ENCODE results near the gene UROS.

UROS gene

DNA sequence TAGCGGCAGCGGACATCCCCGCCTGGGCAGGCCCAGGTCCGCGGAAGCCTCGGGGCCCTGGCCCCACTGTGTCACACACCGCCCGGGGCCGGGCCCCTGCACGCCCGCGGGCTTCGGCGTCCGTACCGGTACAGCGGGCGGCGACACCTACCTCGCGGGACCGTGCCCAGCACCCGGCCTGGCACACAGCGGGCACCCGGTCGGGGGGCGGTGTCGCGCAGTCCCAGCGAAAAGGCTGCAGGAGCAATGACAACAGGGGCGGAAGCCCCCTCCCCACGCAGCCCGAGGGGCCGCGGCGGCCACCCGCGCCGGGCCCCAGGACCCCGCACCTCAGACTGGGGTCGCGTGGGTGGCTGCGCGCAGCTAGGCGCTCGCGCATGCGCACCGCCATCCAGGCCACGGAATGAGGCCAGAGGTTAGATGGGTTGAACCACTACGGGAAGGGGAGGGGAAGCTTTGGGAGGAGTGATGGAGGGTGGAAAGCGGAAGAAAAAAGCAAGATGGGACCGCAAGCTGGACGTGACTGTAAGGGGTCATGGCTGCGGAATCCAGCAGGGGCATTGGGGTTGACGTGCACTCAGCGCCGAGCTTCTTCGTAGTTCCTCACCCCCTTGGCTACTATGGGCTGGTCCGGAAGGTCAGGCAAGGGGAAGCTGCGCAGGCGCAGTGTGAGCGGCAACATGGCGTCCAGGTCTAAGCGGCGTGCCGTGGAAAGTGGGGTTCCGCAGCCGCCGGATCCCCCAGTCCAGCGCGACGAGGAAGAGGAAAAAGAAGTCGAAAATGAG, at the start of gene UROS, which contains the start of gene BCCIP:
Gene UROS, minus strand, starts transcription at position 381 of the 785 bp plus-strand sequence. CDS start 6,759 bp downstream, outside the sequence.
Gene BCCIP, plus strand, starts transcription at position 669 of the 785 bp plus-strand sequence. Its CDS starts 12 bp downstream, at position 681.
- ATAC-seq (ENCODE audit: insufficient read depth, low read depth) = peak; percentile 88
- peaks cover 65% of the 10 kb centered on the region for H3K79me2 ChIP-seq (ENCODE audit: insufficient read depth, low read length)
- H3K27ac ChIP-seq (ENCODE audit: low read length) = peak within 1 kb of the TSS; percentile 100
- peak within 1 kb of the TSS; percentile 73 for H3K9ac ChIP-seq (ENCODE audit: low read depth, low read length)
- TF ChIP-seq, protein P1, sequence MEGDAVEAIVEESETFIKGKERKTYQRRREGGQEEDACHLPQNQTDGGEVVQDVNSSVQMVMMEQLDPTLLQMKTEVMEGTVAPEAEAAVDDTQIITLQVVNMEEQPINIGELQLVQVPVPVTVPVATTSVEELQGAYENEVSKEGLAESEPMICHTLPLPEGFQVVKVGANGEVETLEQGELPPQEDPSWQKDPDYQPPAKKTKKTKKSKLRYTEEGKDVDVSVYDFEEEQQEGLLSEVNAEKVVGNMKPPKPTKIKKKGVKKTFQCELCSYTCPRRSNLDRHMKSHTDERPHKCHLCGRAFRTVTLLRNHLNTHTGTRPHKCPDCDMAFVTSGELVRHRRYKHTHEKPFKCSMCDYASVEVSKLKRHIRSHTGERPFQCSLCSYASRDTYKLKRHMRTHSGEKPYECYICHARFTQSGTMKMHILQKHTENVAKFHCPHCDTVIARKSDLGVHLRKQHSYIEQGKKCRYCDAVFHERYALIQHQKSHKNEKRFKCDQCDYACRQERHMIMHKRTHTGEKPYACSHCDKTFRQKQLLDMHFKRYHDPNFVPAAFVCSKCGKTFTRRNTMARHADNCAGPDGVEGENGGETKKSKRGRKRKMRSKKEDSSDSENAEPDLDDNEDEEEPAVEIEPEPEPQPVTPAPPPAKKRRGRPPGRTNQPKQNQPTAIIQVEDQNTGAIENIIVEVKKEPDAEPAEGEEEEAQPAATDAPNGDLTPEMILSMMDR (IDR thresholded peaks at IDR 0.05; ENCODE audit: borderline replicate concordance, extremely low read depth, low read length, poor library complexity, severe bottlenecking) = no peak
- no peak for TF ChIP-seq EZH2 (IDR thresholded peaks at IDR 0.05; ENCODE audit: borderline replicate concordance, low read depth, low read length, severe bottlenecking)
- H2AFZ ChIP-seq (ENCODE audit: low read depth, low read length) = peak within 1 kb of the TSS; percentile 99
- H3K9me3 ChIP-seq (ENCODE audit: insufficient read depth, low read length, severe bottlenecking) = no peaks in the 10 kb centered on the region
- peak within 1 kb of the TSS; percentile 88 for H3K4me2 ChIP-seq (ENCODE audit: insufficient read depth, low read length)
- H3K4me3 ChIP-seq (ENCODE audit: low read depth in 1 of 2, low read length in 2 of 2) = peak within 1 kb of the TSS; percentile 92 to 95
- peaks cover 32% of the 10 kb centered on the region for H3K36me3 ChIP-seq (ENCODE audit: insufficient read depth, low read length)
- peaks cover 46% of the 10 kb centered on the region for H3K4me1 ChIP-seq (ENCODE audit: insufficient read depth, low read length)
- DNase-seq = peak; percentile 87
- H3K27me3 ChIP-seq (ENCODE audit: insufficient read depth, low read length, poor library complexity) = no peaks in the 10 kb centered on the region
- peaks cover 19% of the 10 kb centered on the region; the same call in 1 of the 2 replicates for H4K20me1 ChIP-seq (ENCODE audit: insufficient read depth, low read length)

GRCh38 chr10:125871338-125871737, 48.3 kb upstream of the UROS start:
- Histone ChIP-seq H3K79me2 (ENCODE audit: insufficient read depth, low read length) (no peaks in the 10 kb centered on the region), H2AFZ (ENCODE audit: low read depth, low read length) (no peak overlapping the region), H3K9me3 (ENCODE audit: insufficient read depth, low read length, severe bottlenecking) (peaks cover 7% of the 10 kb centered on the region), H3K27me3 (ENCODE audit: insufficient read depth, low read length, poor library complexity) (no peaks in the 10 kb centered on the region), H3K4me2 (ENCODE audit: insufficient read depth, low read length) (no peak overlapping the region), H3K27ac (ENCODE audit: low read length) (no peak overlapping the region), H3K9ac (ENCODE audit: low read depth, low read length) (no peak overlapping the region), H4K20me1 (ENCODE audit: insufficient read depth, low read length) (no peaks in the 10 kb centered on the region), H3K4me1 (ENCODE audit: insufficient read depth, low read length) (no peaks in the 10 kb centered on the region), H3K36me3 (ENCODE audit: insufficient read depth, low read length) (no peaks in the 10 kb centered on the region), H3K4me3 (ENCODE audit: low read depth in 1 of 2, low read length in 2 of 2) (no peak overlapping the region)
- DNase-seq (no peak), ATAC-seq (ENCODE audit: insufficient read depth, low read depth) (no peak)
- TF ChIP-seq, protein P1 (IDR thresholded peaks at IDR 0.05; ENCODE audit: borderline replicate concordance, extremely low read depth, low read length, poor library complexity, severe bottlenecking) = no peak
- TF ChIP-seq EZH2 (IDR thresholded peaks at IDR 0.05; ENCODE audit: borderline replicate concordance, low read depth, low read length, severe bottlenecking) = no peak

- no peak overlapping the region for H3K27ac ChIP-seq (ENCODE audit: low read length)
- H3K79me2 ChIP-seq (ENCODE audit: insufficient read depth, low read length) = no peaks in the 10 kb centered on the region
- H3K9me3 ChIP-seq (ENCODE audit: insufficient read depth, low read length, severe bottlenecking) = no peaks in the 10 kb centered on the region
- no peaks in the 10 kb centered on the region for H3K27me3 ChIP-seq (ENCODE audit: insufficient read depth, low read length, poor library complexity)
- H2AFZ ChIP-seq (ENCODE audit: low read depth, low read length) = no peak overlapping the region
- H3K4me1 ChIP-seq (ENCODE audit: insufficient read depth, low read length) = no peaks in the 10 kb centered on the region
- no peak overlapping the region for H3K9ac ChIP-seq (ENCODE audit: low read depth, low read length)
- no peak overlapping the region for H3K4me3 ChIP-seq (ENCODE audit: low read depth in 1 of 2, low read length in 2 of 2)
- DNase-seq (peak; percentile 15), ATAC-seq (ENCODE audit: insufficient read depth, low read depth) (peak; percentile 45; the same call in 1 of the 3 replicates)
- TF ChIP-seq, protein P1 (IDR thresholded peaks at IDR 0.05; ENCODE audit: borderline replicate concordance, extremely low read depth, low read length, poor library complexity, severe bottlenecking) = peak; percentile 83
- TF ChIP-seq EZH2 (IDR thresholded peaks at IDR 0.05; ENCODE audit: borderline replicate concordance, low read depth, low read length, severe bottlenecking) = no peak
- no peaks in the 10 kb centered on the region for H3K36me3 ChIP-seq (ENCODE audit: insufficient read depth, low read length)
- H3K4me2 ChIP-seq (ENCODE audit: insufficient read depth, low read length) = no peak overlapping the region
- no peaks in the 10 kb centered on the region for H4K20me1 ChIP-seq (ENCODE audit: insufficient read depth, low read length)
These were observed 45.4 kb upstream of the UROS start for GRCh38 chr10:125868372-125868975.
